HEK293 (cell line): ENCODE results near the gene MRO.

ENCODE experiments used
- CTCF ChIA-PET: fragments of 350-600 bp; formaldehyde crosslinking; extraction: SDS; loops from one replicate; lab custom pipeline; 2021; ENCODE audit warnings: antibody characterized with exemption; lab: Yijun Ruan, JAX
- POLR2A ChIA-PET: fragments of 300-600 bp; formaldehyde crosslinking; extraction: SDS; loops from one replicate; lab custom pipeline; 2020; ENCODE audit warnings: antibody characterized with exemption, inconsistent platforms; lab: Yijun Ruan, JAX
- H3K27ac ChIP-seq: fragments of 200-500 bp; sonication (Bioruptor generic); 2 replicates; pipeline ENCODE4 v1.5.1; 2014; ENCODE audit warnings: low read depth, low read length, control low read depth, inconsistent platforms; ENCODE audit errors: extremely low read depth
- H3K36me3 ChIP-seq, 2 experiments: fragments of 200-500 bp in 1 of 2; sonication (Bioruptor generic) in 1 of 2; 1 replicate in 1 of 2; 2 replicates in 1 of 2; pipeline ENCODE4 v1.5.1; 2014 to 2017; ENCODE audit warnings: inconsistent platforms in 2 of 2, low read length in 2 of 2; ENCODE audit not compliant: control insufficient read depth in 2 of 2, insufficient read depth in 1 of 2
- H3K4me1 ChIP-seq: fragments of 200-500 bp; sonication (Bioruptor generic); 2 replicates; pipeline ENCODE4 v1.5.1; 2014; ENCODE audit warnings: mild to moderate bottlenecking, low read length, inconsistent platforms; ENCODE audit not compliant: control insufficient read depth, insufficient read depth
- H3K4me3 ChIP-seq: 2 replicates; pipeline ENCODE4 v1.5.1; 2011; ENCODE audit warnings: low read depth, mild to moderate bottlenecking, control low read depth, low read length, moderate library complexity
- H3K9me3 ChIP-seq: fragments of 200-500 bp; sonication (Bioruptor generic); 2 replicates; pipeline ENCODE4 v1.5.1; 2014; ENCODE audit warnings: low read depth, low read length, inconsistent platforms; ENCODE audit not compliant: control insufficient read depth, insufficient read depth
- PRDM4 ChIP-seq: fragments of 450-650 bp; formaldehyde crosslinking; IDR thresholded peaks from 2 replicates; pipeline ENCODE4 v1.5.1; 2017; ENCODE audit warnings: missing biosample characterization, missing genetic modification characterization
- PRDM6 ChIP-seq: fragments of 450-650 bp; formaldehyde crosslinking; IDR thresholded peaks from 2 replicates; pipeline ENCODE4 v1.5.1; 2017; ENCODE audit warnings: missing biosample characterization, missing genetic modification characterization
- SCRT1 ChIP-seq: fragments of 450-650 bp; formaldehyde crosslinking; IDR thresholded peaks from 2 replicates; pipeline ENCODE4 v1.5.1; 2016; ENCODE audit warnings: missing biosample characterization, missing genetic modification characterization, borderline replicate concordance
- SCRT2 ChIP-seq: fragments of 450-650 bp; formaldehyde crosslinking; IDR thresholded peaks from 2 replicates; pipeline ENCODE4 v1.5.1; 2016; ENCODE audit warnings: missing biosample characterization, missing genetic modification characterization
- SP3 ChIP-seq: fragments of 450-650 bp; formaldehyde crosslinking; IDR thresholded peaks from 2 replicates; pipeline ENCODE4 v1.5.1; 2016; ENCODE audit warnings: missing biosample characterization, missing genetic modification characterization
- SP7 ChIP-seq: fragments of 450-650 bp; formaldehyde crosslinking; IDR thresholded peaks from 2 replicates; pipeline ENCODE4 v1.5.1; 2016; ENCODE audit warnings: missing biosample characterization, missing genetic modification characterization
- ZNF146 ChIP-seq: fragments of 450-650 bp; formaldehyde crosslinking; IDR thresholded peaks from 2 replicates; pipeline ENCODE4 v1.5.1; 2016; ENCODE audit warnings: missing biosample characterization, missing genetic modification characterization
- ZNF148 ChIP-seq: fragments of 450-650 bp; formaldehyde crosslinking; IDR thresholded peaks from 2 replicates; pipeline ENCODE4 v1.5.0; 2017; ENCODE audit warnings: missing biosample characterization, missing genetic modification characterization, borderline replicate concordance
- ZNF175 ChIP-seq: fragments of 450-650 bp; formaldehyde crosslinking; IDR thresholded peaks from 2 replicates; pipeline ENCODE4 v1.5.1; 2016; ENCODE audit warnings: missing biosample characterization, missing genetic modification characterization
- ZNF19 ChIP-seq: fragments of 450-650 bp; formaldehyde crosslinking; IDR thresholded peaks from 2 replicates; pipeline ENCODE4; 2016; ENCODE audit warnings: missing biosample characterization, missing genetic modification characterization, low read depth
- ZNF223 ChIP-seq: fragments of 450-650 bp; formaldehyde crosslinking; IDR thresholded peaks from 2 replicates; pipeline ENCODE4 v1.5.1; 2016; ENCODE audit warnings: missing biosample characterization, missing genetic modification characterization
- ZNF398 ChIP-seq: fragments of 450-650 bp; formaldehyde crosslinking; IDR thresholded peaks from 2 replicates; pipeline ENCODE4 v1.5.1; 2017; ENCODE audit warnings: missing biosample characterization, missing genetic modification characterization
- ZNF473 ChIP-seq: fragments of 450-650 bp; formaldehyde crosslinking; IDR thresholded peaks from 2 replicates; pipeline ENCODE4 v1.5.1; 2017; ENCODE audit warnings: missing biosample characterization, missing genetic modification characterization
- ZNF580 ChIP-seq: fragments of 450-650 bp; formaldehyde crosslinking; IDR thresholded peaks from 2 replicates; pipeline ENCODE4 v1.5.1; 2016; ENCODE audit warnings: missing biosample characterization, missing genetic modification characterization
- ZNF585B ChIP-seq: fragments of 450-650 bp; formaldehyde crosslinking; IDR thresholded peaks from 2 replicates; pipeline ENCODE4 v1.5.1; 2016; ENCODE audit warnings: missing biosample characterization, missing genetic modification characterization
- ZNF596 ChIP-seq: fragments of 450-650 bp; IDR thresholded peaks from 2 replicates; pipeline ENCODE4 v1.5.0; 2018; ENCODE audit warnings: missing biosample characterization, mild to moderate bottlenecking, missing genetic modification characterization, moderate library complexity
- ZNF610 ChIP-seq: fragments of 450-650 bp; formaldehyde crosslinking; IDR thresholded peaks from 2 replicates; pipeline ENCODE4 v1.5.1; 2016; ENCODE audit warnings: missing biosample characterization, missing genetic modification characterization, borderline replicate concordance
- ZNF629 ChIP-seq: fragments of 450-650 bp; formaldehyde crosslinking; IDR thresholded peaks from 2 replicates; pipeline ENCODE4 v1.5.1; 2017; ENCODE audit warnings: missing biosample characterization, missing genetic modification characterization
- ZNF701 ChIP-seq: fragments of 450-650 bp; formaldehyde crosslinking; IDR thresholded peaks from 2 replicates; pipeline ENCODE4 v1.5.1; 2016; ENCODE audit warnings: missing biosample characterization, missing genetic modification characterization

MRO gene

GRCh38 chr18:50853863-50854271, 34.1 kb upstream of the MRO start (continued):
- TF ChIP-seq ZNF596 (tag by site-specific recombination) (no peak), PRDM4 (no peak), ZNF580 (tag by site-specific recombination) (no peak), ZNF701 (tag by site-specific recombination) (no peak), ZNF585B (tag by site-specific recombination) (no peak), ZNF610 (tag by site-specific recombination) (no peak), PRDM6 (tag by site-specific recombination) (no peak), ZNF398 (tag by site-specific recombination) (no peak), ZNF148 (tag by site-specific recombination) (no peak)

- CTCF ChIA-PET, result interaction anchor here (0.6 kb wide), 3 partner anchors 23 to 641 kb away, joined by 4 to 5 read pairs (median 5); no protein-coding TSS in a partner anchor
Observed at GRCh38 chr18:50850307-50851065, 30.7 kb upstream of the MRO start.

GRCh38 chr18:50849419-50849821, 29.6 kb upstream of the MRO start:
- Histone ChIP-seq H3K9me3 (no peaks in the 10 kb centered on the region), H3K4me3 (no peak overlapping the region), H3K36me3 (no peaks in the 10 kb centered on the region), H3K27ac (no peak overlapping the region), H3K4me1 (no peaks in the 10 kb centered on the region)
- TF ChIP-seq ZNF175 (tag by site-specific recombination) (no peak), SP3 (tag by site-specific recombination) (no peak), ZNF19 (tag by site-specific recombination) (no peak), SP7 (tag by site-specific recombination) (no peak), ZNF146 (no peak), ZNF629 (tag by site-specific recombination) (no peak), ZNF473 (tag by site-specific recombination) (no peak)
- CTCF ChIA-PET, result interaction anchor here (0.6 to 0.7 kb wide), 2 partner anchors 15 to 22 kb away, joined by 3 to 4 read pairs; no protein-coding TSS in a partner anchor
- POLR2A ChIA-PET, result no interaction called here

More at GRCh38 chr18:50850307-50851065, 30.7 kb upstream of the MRO start:
- H3K27ac ChIP-seq, result no peak overlapping the region
- TF ChIP-seq ZNF223 (tag by site-specific recombination) (no peak), SCRT2 (tag by site-specific recombination) (peak; percentile 92), SCRT1 (tag by site-specific recombination) (peak; percentile 88)
- no peaks in the 10 kb centered on the region for H3K36me3 ChIP-seq
- no peaks in the 10 kb centered on the region for H3K9me3 ChIP-seq
- POLR2A ChIA-PET, result interaction anchor here (0.6 kb wide), 1 partner anchor 9 kb away, joined by 7 read pairs; no protein-coding TSS in a partner anchor
- H3K4me1 ChIP-seq, result no peaks in the 10 kb centered on the region
- no peak overlapping the region for H3K4me3 ChIP-seq
